Measurements from ENCODE around the gene MRPL4.
"Not testable (repeated sequence)": the region's sequence is repeated elsewhere in the genome, so short reads cannot be mapped to it uniquely, and the experiment has no call there.

MRPL4 gene

DNA sequence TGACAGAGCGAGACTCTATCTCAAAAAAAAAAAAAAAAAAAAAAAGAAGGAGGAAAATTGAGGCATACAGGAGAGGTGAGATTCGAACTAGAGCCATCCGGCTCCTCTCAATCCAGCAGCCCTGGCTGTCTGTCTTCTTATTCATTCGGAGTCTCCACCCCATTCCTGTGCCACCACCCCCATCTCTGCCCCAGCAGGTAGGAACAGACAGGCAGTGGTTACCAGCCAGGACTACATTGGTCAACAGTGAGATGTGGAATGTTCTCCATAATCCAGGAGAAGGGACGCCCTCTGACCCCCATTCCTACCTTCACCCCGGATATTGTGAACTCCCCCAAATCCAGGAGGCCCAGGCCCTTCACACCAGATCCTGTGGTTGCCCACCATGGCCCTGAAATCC lies 14.3 kb upstream of the MRPL4 start:
- DNase-seq (ENCODE audit: low read depth) = no peak
- H3K4me3 ChIP-seq (ENCODE audit: low read length) = no peak overlapping the region
- TF ChIP-seq, protein P1, sequence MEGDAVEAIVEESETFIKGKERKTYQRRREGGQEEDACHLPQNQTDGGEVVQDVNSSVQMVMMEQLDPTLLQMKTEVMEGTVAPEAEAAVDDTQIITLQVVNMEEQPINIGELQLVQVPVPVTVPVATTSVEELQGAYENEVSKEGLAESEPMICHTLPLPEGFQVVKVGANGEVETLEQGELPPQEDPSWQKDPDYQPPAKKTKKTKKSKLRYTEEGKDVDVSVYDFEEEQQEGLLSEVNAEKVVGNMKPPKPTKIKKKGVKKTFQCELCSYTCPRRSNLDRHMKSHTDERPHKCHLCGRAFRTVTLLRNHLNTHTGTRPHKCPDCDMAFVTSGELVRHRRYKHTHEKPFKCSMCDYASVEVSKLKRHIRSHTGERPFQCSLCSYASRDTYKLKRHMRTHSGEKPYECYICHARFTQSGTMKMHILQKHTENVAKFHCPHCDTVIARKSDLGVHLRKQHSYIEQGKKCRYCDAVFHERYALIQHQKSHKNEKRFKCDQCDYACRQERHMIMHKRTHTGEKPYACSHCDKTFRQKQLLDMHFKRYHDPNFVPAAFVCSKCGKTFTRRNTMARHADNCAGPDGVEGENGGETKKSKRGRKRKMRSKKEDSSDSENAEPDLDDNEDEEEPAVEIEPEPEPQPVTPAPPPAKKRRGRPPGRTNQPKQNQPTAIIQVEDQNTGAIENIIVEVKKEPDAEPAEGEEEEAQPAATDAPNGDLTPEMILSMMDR (conservative IDR thresholded peaks at IDR 0.05; ENCODE audit: low read depth, low read length) = no peak

DNA sequence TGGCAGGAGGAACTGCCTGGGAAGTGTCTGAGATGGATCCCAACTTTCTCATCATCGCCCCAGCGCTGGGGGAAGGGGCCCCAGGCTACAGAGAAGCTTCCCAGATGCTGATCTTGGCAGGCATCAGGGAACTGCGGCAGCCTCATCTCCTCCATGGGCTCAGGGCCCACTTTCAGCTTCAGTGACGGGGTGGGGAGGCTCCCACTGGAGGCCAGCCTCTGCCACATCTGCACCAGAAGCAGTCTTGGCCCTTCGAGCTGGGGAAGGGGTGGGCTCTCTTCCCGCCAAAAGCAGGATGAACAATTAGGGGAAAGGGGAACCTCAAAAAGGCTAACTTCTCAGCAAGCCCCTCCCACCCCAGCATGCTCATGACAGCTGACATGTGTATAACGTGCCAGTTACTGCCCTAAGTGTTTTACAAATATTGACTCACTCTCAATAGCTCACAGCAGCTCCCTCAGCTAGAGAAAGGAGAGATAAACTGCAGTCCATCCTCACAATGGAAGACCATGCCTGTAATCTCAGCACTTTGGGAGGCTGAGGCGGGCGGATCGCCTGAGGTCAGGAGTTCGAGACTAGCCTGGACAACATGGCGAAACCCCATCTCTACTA lies 13.7 kb upstream of the MRPL4 start:
- TF ChIP-seq, protein P1 (conservative IDR thresholded peaks at IDR 0.05; ENCODE audit: low read depth, low read length) = no peak
- no peak overlapping the region for H3K4me3 ChIP-seq (ENCODE audit: low read length)
- no peak for DNase-seq (ENCODE audit: low read depth)

DNA sequence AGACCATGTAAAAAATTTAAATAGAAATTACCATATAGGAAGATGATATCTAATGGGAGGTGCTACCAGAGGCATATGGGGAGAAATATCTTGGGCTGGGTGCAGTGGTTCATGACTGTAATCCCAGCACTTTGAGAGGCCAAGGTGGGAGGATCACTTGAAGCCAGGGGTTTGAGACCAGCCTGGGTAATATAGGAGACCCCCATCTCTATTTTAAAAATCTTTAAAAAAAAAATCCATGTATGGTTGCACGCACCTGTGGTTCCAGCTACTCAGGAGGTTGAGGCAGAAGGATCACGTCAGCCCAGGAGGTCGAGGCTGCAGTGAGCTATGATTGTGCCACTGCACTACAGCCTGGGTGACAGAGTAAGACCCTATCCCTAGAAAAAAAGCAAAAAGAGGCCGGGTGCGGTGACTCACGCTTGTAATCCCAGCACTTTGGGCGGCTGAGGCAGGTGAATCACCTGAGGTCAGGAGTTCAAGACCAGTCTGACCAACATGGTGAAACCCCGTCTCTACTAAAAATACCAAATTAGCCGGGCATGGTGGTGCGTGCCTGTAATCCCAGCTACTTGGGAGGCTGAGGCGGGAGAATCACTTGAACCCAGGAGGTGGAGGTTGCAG lies 10.1 kb upstream of the MRPL4 start:
- H3K4me3 ChIP-seq (ENCODE audit: low read length); DNase-seq (ENCODE audit: low read depth): not testable (repeated sequence)

DNA sequence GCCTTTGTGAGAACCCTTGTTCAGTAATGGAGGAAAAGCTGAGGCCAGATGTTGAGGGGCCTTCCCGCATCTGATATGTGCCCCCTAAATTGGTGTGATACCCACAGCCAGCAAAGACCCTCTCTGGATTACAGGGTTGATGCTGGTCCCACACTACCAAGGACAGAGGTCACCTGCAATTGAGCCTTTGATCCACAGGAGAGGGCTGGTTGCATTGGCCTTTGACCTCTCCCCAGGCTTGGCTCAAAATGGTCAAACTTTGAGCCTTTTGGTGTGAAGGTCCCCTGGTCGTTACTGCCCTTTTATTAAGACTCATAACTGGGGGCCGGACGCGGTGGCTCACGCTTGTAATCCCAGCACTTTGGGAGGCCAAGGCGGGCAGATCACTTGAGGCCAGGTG lies 8.4 kb upstream of the MRPL4 start:
- TF ChIP-seq, protein P1 (conservative IDR thresholded peaks at IDR 0.05; ENCODE audit: low read depth, low read length) = no peak
- no peak for DNase-seq (ENCODE audit: low read depth)
- H3K4me3 ChIP-seq (ENCODE audit: low read length) = no peak overlapping the region

DNA sequence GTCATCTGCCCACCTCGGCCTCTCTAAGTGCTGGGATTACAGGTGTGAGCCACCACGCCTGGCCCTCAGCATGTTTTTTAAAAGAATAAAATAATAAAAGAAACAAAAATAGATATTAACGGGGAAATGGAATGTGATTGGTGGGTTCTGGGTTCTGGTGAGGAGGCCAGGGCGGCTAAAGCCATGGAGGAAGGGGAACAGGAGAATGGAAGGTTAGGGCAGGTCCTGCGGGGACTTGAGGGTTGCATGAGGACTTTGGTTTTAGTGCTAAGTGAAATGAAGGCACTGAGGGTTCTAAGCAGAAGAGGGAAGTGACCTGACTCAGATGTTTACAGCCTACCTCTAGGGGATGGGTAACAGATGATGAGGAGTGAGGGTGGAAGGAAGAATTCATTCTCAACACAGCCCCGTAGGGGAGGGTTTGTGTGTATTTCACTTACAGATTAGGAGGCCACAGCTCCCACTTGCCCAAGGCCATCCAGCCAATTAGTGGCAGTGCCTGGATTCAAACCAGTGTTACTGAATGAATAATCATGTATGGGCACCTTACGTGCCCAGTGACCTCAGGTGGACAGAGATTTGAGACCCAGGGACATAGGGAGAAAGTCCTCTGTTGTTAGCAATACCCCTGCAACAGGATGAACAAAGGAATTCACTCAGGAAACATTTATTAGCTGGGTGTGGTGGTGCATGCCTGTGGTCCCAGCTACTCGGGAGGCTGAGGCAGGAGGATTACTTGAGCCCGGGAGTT lies 6.7 kb upstream of the MRPL4 start:
- TF ChIP-seq, protein P1 (conservative IDR thresholded peaks at IDR 0.05; ENCODE audit: low read depth, low read length) = no peak
- DNase-seq (ENCODE audit: low read depth) = no peak
- no peak overlapping the region for H3K4me3 ChIP-seq (ENCODE audit: low read length)

DNA sequence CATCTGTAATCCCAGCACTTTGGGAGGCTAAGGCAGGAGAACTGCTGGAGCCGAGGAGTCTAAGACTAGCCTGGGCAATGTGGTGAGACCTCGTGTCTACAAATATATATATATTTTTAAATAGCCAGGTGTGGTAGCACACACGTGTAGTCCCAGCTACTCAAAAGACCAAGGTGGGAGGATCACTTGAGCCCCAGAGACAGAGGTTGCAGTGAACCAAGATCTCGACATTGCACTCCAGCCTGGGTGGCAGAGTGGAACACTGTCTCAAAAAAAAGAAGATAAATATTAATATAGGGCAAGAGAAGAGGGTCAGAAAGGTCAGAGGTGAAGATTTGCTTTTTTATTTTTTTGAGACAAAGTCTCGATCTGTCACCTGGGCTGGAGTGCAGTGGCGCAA lies 5.5 kb upstream of the MRPL4 start:
- TF ChIP-seq, protein P1 (conservative IDR thresholded peaks at IDR 0.05; ENCODE audit: low read depth, low read length) = no peak

DNA sequence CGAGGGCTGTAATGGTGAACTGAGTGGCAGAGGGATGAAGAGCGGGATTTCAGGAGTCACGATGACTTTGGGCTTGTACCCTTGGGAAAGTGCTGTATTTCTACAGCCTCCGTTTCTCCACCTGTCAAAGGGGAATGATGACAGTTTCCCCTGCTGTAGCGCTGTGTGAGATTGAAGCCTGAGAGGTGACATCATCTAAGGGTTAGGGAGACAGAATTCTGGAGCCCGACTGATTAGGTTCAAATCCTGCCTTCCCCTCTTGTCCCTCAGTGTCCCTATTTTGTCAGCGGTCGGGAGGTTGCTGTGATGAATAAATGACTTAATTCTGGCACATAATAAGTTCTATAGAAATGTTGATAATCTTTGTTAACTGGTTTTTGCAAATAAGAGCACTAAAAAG lies 693 bp downstream of the MRPL4 start:
- TF ChIP-seq, protein P1 (conservative IDR thresholded peaks at IDR 0.05; ENCODE audit: low read depth, low read length) = no peak
- H3K4me3 ChIP-seq (ENCODE audit: low read length) = peak overlapping the region; percentile 82
- no peak for DNase-seq (ENCODE audit: low read depth)

More for the DNA sequence above, 5.5 kb upstream of the MRPL4 start:
- H3K4me3 ChIP-seq (ENCODE audit: low read length) = no peak overlapping the region
- no peak for DNase-seq (ENCODE audit: low read depth)

Measured in retinal pigment epithelial cell (primary cell).